Measurements from ENCODE around the gene AHCTF1.
A peak's percentile ranks its signal among the peaks of the same experiment; 100 is the strongest.

AHCTF1 gene

GRCh38 chr1:246931549-246932365 lies at the start of gene AHCTF1:
TSS of gene AHCTF1 (minus strand) at chr1:246931948. CDS start at chr1:246918370, 13,578 bp downstream.
- DNase-seq = peak; percentile 95

- no peak for DNase-seq
Observed at GRCh38 chr1:246978785-246979184, 47.0 kb upstream of the AHCTF1 start.

- DNase-seq = no peak
Observed at GRCh38 chr1:246978281-246978680, 46.5 kb upstream of the AHCTF1 start.

GRCh38 chr1:246971969-246972368 lies 40.2 kb upstream of the AHCTF1 start:
- DNase-seq = no peak

GRCh38 chr1:246971090-246971721 lies 39.5 kb upstream of the AHCTF1 start:
- peak; percentile 27 for DNase-seq

- DNase-seq = no peak
Observed at GRCh38 chr1:246969621-246970020, 37.9 kb upstream of the AHCTF1 start.

- no peak for DNase-seq
Observed at GRCh38 chr1:246966502-246966901, 34.8 kb upstream of the AHCTF1 start.

- no peak for DNase-seq
Observed at GRCh38 chr1:246959944-246960693, 28.4 kb upstream of the AHCTF1 start.

- DNase-seq = no peak
Observed at GRCh38 chr1:246954126-246954525, 22.4 kb upstream of the AHCTF1 start.

- DNase-seq = no peak
Observed at GRCh38 chr1:246951413-246951812, 19.7 kb upstream of the AHCTF1 start.

GRCh38 chr1:246949956-246950355 lies 18.2 kb upstream of the AHCTF1 start:
- DNase-seq = no peak

GRCh38 chr1:246947255-246947654 lies 15.5 kb upstream of the AHCTF1 start:
- DNase-seq = no peak

GRCh38 chr1:246946366-246946765 lies 14.6 kb upstream of the AHCTF1 start:
- no peak for DNase-seq

- DNase-seq = no peak
Observed at GRCh38 chr1:246934765-246935164, 3.0 kb upstream of the AHCTF1 start.

- DNase-seq = no peak
Observed at GRCh38 chr1:246933893-246934292, 2.1 kb upstream of the AHCTF1 start.

GRCh38 chr1:246932366-246932700 lies 585 bp upstream of the AHCTF1 start:
- no peak for DNase-seq

- DNase-seq = peak; percentile 52
Observed at GRCh38 chr1:246930830-246931548, 759 bp downstream of the AHCTF1 start.

- DNase-seq = no peak
Observed at GRCh38 chr1:246925997-246926626, 5.6 kb downstream of the AHCTF1 start.

- DNase-seq = no peak
Observed at GRCh38 chr1:246923900-246924299, 7.8 kb downstream of the AHCTF1 start.

- no peak for DNase-seq
Observed at GRCh38 chr1:246923482-246923881, 8.3 kb downstream of the AHCTF1 start.

- no peak for DNase-seq
Observed at GRCh38 chr1:246921481-246921880, 10.3 kb downstream of the AHCTF1 start.

- no peak for DNase-seq
Observed at GRCh38 chr1:246919902-246920301, 11.8 kb downstream of the AHCTF1 start.
